AG10803 (cell line): Measurements from ENCODE around the gene GALNT10.

Experiments used
- DNase-seq: peaks from one replicate; pipeline ENCODE4 v3.0.0; 2010; ENCODE audit warnings: low read depth
- H3K4me3 ChIP-seq: 2 replicates; pipeline ENCODE4 v1.5.1; 2011; ENCODE audit warnings: mild to moderate bottlenecking, low read length, control low read depth
- TF ChIP-seq, protein P1 (sequence below): conservative IDR thresholded peaks from 2 replicates; pipeline ENCODE4 v1.5.1; 2011; ENCODE audit warnings: mild to moderate bottlenecking, low read length, control low read depth, inconsistent platforms

Gene GALNT10

DNA sequence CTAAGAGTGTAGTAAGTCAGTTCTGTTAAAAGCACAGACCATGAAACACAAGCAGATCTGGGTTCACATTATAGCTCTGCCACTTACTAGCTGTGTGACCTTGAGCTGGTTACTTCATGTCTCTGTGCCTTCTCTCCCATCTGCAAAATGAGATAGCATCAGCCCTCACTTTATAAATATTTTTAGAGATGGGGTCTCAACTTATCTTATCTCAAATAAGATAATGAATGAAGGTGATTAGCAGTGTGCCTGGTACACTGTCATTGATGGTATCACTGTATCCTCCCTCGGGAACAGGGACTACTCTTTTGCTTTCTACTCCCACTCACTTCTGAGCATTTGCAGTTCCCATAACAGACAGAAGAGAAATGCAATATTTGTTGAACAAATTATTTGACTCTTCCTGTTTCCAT lies 52.4 kb downstream of the GALNT10 start:
- TF ChIP-seq, protein P1, sequence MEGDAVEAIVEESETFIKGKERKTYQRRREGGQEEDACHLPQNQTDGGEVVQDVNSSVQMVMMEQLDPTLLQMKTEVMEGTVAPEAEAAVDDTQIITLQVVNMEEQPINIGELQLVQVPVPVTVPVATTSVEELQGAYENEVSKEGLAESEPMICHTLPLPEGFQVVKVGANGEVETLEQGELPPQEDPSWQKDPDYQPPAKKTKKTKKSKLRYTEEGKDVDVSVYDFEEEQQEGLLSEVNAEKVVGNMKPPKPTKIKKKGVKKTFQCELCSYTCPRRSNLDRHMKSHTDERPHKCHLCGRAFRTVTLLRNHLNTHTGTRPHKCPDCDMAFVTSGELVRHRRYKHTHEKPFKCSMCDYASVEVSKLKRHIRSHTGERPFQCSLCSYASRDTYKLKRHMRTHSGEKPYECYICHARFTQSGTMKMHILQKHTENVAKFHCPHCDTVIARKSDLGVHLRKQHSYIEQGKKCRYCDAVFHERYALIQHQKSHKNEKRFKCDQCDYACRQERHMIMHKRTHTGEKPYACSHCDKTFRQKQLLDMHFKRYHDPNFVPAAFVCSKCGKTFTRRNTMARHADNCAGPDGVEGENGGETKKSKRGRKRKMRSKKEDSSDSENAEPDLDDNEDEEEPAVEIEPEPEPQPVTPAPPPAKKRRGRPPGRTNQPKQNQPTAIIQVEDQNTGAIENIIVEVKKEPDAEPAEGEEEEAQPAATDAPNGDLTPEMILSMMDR = no peak
- no peak for DNase-seq
- H3K4me3 ChIP-seq = no peak overlapping the region

DNA sequence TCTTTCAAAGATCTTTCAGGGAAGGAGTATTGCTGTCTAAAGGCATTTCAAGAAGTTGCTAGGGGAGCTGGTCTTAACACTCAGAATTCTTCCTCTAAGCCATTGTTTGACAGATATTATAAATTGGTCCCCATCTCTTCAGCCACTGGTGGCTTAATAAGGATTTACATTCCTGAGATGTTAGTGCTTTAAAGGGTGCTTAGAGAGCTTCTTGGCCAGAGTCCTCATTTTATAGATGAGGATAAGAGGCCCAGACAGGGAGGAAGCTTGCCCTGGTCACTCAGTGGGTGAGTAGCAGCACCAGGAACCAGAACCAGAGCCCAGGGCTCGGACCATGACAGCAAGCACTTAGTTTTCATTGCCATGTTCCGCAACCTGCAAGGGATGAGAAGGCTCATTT lies 53.2 kb downstream of the GALNT10 start:
- TF ChIP-seq, protein P1 = no peak
- H3K4me3 ChIP-seq = no peak overlapping the region
- peak; percentile 69 for DNase-seq

DNA sequence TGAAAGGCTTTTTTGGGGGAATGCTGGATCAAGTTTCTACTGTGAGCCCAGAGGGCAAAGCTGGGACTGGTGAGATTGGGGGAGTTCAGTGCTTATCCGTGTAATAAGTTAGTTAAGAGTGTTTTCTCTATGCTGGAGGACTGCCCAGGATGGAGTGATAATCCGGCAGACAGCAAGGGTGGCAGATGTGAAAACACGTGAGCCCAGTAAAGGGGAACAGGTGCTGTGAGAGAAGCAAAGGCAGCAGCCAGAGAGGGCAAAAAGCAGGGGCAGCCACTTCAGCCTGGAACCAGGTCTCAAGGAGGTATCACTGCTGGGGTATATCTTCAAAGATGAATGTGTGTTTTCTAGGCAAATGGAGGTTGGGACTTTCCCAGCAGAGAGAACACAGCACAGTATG lies 53.9 kb downstream of the GALNT10 start:
- DNase-seq = no peak
- TF ChIP-seq, protein P1 = no peak
- no peak overlapping the region for H3K4me3 ChIP-seq

DNA sequence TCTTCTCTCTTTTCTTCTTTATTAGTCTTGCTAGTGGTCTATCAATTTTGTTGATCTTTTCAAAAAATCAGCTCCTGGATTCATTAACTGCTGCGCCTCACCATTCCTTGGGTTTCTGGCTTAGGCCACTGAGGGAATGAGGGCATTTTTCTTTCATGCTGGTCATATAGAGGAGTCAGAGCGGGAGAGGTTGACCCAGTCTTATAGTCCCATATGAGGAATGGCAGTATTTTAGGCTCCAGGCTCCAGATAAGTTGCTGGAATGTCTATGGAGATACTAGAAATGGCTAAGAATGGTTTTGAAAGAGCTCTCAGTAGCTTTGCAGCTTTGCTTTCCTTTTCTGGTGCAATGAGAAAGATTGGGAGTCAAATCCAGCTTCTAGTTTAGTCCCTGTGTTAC lies 58.2 kb downstream of the GALNT10 start:
- DNase-seq = no peak
- TF ChIP-seq, protein P1 = no peak
- no peak overlapping the region for H3K4me3 ChIP-seq

DNA sequence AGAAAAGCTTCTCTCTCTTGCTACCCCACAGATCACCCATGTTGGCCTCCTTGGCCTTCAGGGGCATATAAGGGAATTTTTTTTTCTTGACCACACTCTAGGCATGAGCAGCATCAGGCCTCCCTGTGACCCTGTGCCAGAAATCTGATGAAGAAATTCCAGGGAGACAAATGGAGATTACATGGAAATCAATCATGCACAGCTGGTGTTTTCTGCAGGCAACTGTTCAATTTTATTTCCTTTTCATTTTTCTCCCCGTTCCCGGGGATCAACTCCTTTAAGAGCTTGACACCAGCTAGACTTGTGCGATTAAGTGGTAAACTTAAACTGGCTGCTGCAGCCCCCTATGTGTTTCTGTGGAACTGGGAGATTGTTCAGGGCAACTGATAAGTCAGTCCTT lies 59.3 kb downstream of the GALNT10 start:
- no peak overlapping the region for H3K4me3 ChIP-seq
- peak; percentile 46 for DNase-seq
- TF ChIP-seq, protein P1 = no peak

DNA sequence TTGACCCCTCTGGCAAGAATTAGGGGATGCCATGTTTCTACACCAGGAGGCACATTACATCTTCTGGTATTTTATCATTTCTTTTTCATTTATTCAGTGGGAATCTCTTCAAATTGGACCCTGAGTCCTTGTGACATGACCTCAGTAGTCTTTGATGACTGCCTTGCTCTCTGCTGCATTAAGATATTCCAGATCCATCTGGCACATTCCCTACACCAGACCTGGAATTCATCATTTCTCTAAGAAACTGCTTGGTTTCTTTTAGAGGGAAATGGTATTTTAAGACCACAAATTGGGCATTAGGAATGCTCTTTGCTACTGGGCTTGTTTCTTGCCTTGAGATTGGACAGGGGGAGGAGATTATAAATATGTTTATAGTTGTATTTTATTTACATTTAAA lies 61.0 kb downstream of the GALNT10 start:
- TF ChIP-seq, protein P1 = no peak
- H3K4me3 ChIP-seq = no peak overlapping the region
- peak; percentile 51 for DNase-seq

DNA sequence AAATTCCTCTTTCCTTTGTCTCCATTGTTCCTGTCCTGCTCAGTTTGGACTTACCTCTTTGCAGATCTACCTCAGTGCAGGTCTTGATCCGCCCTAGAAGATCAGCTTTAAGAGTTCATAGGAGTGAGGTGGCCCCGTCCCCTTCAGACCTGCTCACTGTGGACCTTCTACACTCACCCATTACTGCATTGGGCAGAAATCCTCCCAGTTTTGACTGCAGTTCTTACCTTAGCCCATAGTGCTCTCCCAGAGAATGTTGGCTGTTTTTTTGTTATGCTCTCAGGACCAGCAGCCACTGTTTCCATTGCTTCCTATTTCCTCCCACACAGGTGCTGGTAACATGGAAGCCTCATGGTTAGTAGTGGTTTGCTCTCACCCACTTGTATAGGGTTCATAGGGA lies 63.3 kb downstream of the GALNT10 start:
- DNase-seq = no peak
- TF ChIP-seq, protein P1 = no peak
- no peak overlapping the region for H3K4me3 ChIP-seq
